DND-41 (cell line): Measurements from ENCODE around the gene NTM.

Source experiments
- ATAC-seq: fragments of 200-7000 bp; cut with Tn5 transposase; 3 replicates; pipeline ENCODE4 v1.9.1; 2021; ENCODE audit warnings: low read depth; ENCODE audit not compliant: insufficient read depth
- DNase-seq: peaks from one replicate; pipeline ENCODE4 v3.0.0-alpha.2; 2020
- H2AFZ ChIP-seq: 2 replicates; pipeline ENCODE4 v1.6.0; 2012; ENCODE audit warnings: low read depth, low read length
- H3K27ac ChIP-seq: 2 replicates; pipeline ENCODE4 v1.5.1; 2012; ENCODE audit warnings: low read length, inconsistent platforms
- H3K27me3 ChIP-seq: fragments of 200-600 bp; sonication (generic); 2 replicates; pipeline ENCODE4 v1.6.0; 2012; ENCODE audit warnings: low read length, mild to moderate bottlenecking, inconsistent platforms; ENCODE audit not compliant: insufficient read depth, poor library complexity
- H3K36me3 ChIP-seq: 2 replicates; pipeline ENCODE4 v1.5.1; 2012; ENCODE audit warnings: low read length, inconsistent platforms; ENCODE audit not compliant: insufficient read depth
- H3K4me1 ChIP-seq: 2 replicates; pipeline ENCODE4 v1.5.1; 2012; ENCODE audit warnings: mild to moderate bottlenecking, low read length; ENCODE audit not compliant: insufficient read depth
- H3K4me2 ChIP-seq: 2 replicates; pipeline ENCODE4 v1.6.0; 2012; ENCODE audit warnings: mild to moderate bottlenecking, moderate library complexity, low read length, inconsistent platforms; ENCODE audit not compliant: insufficient read depth
- H3K4me3 ChIP-seq, 2 experiments: fragments of 200-600 bp in 1 of 2; shearing (Covaris generic) in 1 of 2; 2 replicates each; pipeline ENCODE4 v1.5.1; 2012 to 2016; ENCODE audit warnings: inconsistent platforms in 2 of 2, low read length in 2 of 2, mild to moderate bottlenecking in 2 of 2, low read depth in 1 of 2, moderate library complexity in 1 of 2
- H3K79me2 ChIP-seq: 2 replicates; pipeline ENCODE4 v1.6.0; 2012; ENCODE audit warnings: low read length, inconsistent platforms; ENCODE audit not compliant: insufficient read depth
- H3K9ac ChIP-seq: 2 replicates; pipeline ENCODE4 v1.6.0; 2012; ENCODE audit warnings: low read depth, mild to moderate bottlenecking, inconsistent platforms, low read length, moderate library complexity
- H3K9me3 ChIP-seq: 2 replicates; pipeline ENCODE4 v1.5.1; 2012; ENCODE audit warnings: low read length, moderate library complexity, mild to moderate bottlenecking, inconsistent platforms; ENCODE audit not compliant: insufficient read depth, severe bottlenecking
- H4K20me1 ChIP-seq: 2 replicates; pipeline ENCODE4 v1.6.0; 2012; ENCODE audit warnings: low read length; ENCODE audit not compliant: insufficient read depth
- CTCF ChIP-seq: IDR thresholded peaks from 2 replicates; pipeline ENCODE4 v1.5.1; 2012; ENCODE audit warnings: borderline replicate concordance, low read length, moderate library complexity, mild to moderate bottlenecking; ENCODE audit not compliant: poor library complexity, severe bottlenecking; ENCODE audit errors: extremely low read depth
- EZH2 ChIP-seq: IDR thresholded peaks from 3 replicates; pipeline ENCODE4 v1.6.1; 2012; ENCODE audit warnings: borderline replicate concordance, low read depth, mild to moderate bottlenecking, moderate library complexity, low read length, inconsistent platforms; ENCODE audit not compliant: severe bottlenecking

Gene NTM

GRCh38 chr11:131770801-131771200, 400.4 kb downstream of the NTM start:
- Histone ChIP-seq H3K79me2 (no peaks in the 10 kb centered on the region), H3K4me1 (no peaks in the 10 kb centered on the region), H2AFZ (no peak overlapping the region), H3K4me2 (no peak overlapping the region), H3K9ac (no peak overlapping the region), H3K27me3 (peaks cover 5% of the 10 kb centered on the region), H3K36me3 (no peaks in the 10 kb centered on the region), H3K27ac (no peak overlapping the region), H4K20me1 (no peaks in the 10 kb centered on the region), H3K4me3 (no peak overlapping the region), H3K9me3 (no peaks in the 10 kb centered on the region)
- DNase-seq: no peak
- ATAC-seq: no peak
- TF ChIP-seq EZH2: no peak
- no peak for TF ChIP-seq CTCF

GRCh38 chr11:131771471-131771870, 401.1 kb downstream of the NTM start:
- Histone ChIP-seq H3K36me3 (no peaks in the 10 kb centered on the region), H3K4me3 (no peak overlapping the region), H4K20me1 (no peaks in the 10 kb centered on the region), H3K79me2 (no peaks in the 10 kb centered on the region), H3K9ac (no peak overlapping the region), H2AFZ (no peak overlapping the region), H3K9me3 (no peaks in the 10 kb centered on the region), H3K27me3 (peaks cover 9% of the 10 kb centered on the region), H3K4me1 (no peaks in the 10 kb centered on the region), H3K27ac (no peak overlapping the region), H3K4me2 (no peak overlapping the region)
- DNase-seq: no peak
- ATAC-seq: no peak
- TF ChIP-seq CTCF: no peak
- no peak for TF ChIP-seq EZH2

GRCh38 chr11:131773626-131774025, 403.2 kb downstream of the NTM start:
- Histone ChIP-seq H4K20me1 (no peaks in the 10 kb centered on the region), H3K27me3 (peaks cover 12% of the 10 kb centered on the region), H3K9me3 (no peaks in the 10 kb centered on the region), H3K9ac (no peak overlapping the region), H3K36me3 (no peaks in the 10 kb centered on the region), H3K4me3 (no peak overlapping the region), H2AFZ (no peak overlapping the region), H3K79me2 (no peaks in the 10 kb centered on the region), H3K27ac (no peak overlapping the region), H3K4me2 (no peak overlapping the region), H3K4me1 (no peaks in the 10 kb centered on the region)
- TF ChIP-seq CTCF (no peak), EZH2 (no peak)
- ATAC-seq (no peak), DNase-seq (no peak)

GRCh38 chr11:131776211-131776610, 405.8 kb downstream of the NTM start:
- no peaks in the 10 kb centered on the region for H3K36me3 ChIP-seq
- no peaks in the 10 kb centered on the region for H3K4me1 ChIP-seq
- H3K9me3 ChIP-seq: no peaks in the 10 kb centered on the region
- no peak overlapping the region for H3K9ac ChIP-seq
- peaks cover 12% of the 10 kb centered on the region for H3K27me3 ChIP-seq
- no peak overlapping the region for H2AFZ ChIP-seq
- DNase-seq (no peak), ATAC-seq (no peak)
- no peak overlapping the region for H3K4me2 ChIP-seq
- H3K4me3 ChIP-seq: no peak overlapping the region
- no peaks in the 10 kb centered on the region for H3K79me2 ChIP-seq
- TF ChIP-seq CTCF (no peak), EZH2 (no peak)
- H4K20me1 ChIP-seq: no peaks in the 10 kb centered on the region
- no peak overlapping the region for H3K27ac ChIP-seq
